ENCODE data around the gene LMX1B.

DNA sequence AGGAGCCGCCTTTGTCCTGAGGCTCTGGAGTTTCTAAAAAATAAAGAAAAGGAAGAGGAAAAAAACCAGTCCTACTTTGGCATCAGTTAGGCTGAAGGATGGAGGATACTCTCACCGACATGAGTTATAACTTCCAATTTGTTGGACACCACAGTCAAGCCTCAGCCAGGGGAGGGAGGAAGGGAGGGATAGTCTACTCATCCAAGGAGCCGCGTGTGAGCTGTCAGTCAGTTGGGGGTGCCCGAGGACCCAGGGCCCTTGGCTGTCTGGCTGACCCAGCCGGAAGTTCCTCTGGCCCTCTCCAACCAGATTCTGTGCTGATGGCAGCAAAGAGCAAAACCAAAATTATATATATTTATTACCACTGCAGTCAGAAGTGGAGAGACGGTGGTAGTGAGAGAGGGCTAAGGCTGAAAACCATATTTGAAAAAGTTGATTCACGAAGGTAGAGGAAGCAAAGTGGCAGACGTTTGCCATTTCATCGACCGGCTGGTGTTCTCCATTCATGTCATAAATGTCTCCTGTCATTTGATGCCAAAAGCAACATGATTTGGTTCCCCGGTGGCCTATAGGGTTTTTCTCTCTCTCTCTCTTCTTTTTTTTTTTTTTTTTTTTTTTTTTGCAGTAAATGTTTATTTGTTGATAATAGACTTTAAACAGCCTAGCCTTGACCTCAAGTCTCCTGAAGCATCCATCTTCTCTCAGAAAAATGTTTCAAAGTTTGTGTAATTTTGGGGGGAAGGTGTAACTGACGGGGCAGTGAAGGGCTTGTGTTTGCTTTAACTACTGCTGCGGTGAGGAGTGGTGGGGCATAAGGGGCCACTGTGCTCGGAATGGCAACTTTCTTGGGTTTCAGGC, 7.6 kb downstream of the LMX1B start:
- TF ChIP-seq, protein P1, sequence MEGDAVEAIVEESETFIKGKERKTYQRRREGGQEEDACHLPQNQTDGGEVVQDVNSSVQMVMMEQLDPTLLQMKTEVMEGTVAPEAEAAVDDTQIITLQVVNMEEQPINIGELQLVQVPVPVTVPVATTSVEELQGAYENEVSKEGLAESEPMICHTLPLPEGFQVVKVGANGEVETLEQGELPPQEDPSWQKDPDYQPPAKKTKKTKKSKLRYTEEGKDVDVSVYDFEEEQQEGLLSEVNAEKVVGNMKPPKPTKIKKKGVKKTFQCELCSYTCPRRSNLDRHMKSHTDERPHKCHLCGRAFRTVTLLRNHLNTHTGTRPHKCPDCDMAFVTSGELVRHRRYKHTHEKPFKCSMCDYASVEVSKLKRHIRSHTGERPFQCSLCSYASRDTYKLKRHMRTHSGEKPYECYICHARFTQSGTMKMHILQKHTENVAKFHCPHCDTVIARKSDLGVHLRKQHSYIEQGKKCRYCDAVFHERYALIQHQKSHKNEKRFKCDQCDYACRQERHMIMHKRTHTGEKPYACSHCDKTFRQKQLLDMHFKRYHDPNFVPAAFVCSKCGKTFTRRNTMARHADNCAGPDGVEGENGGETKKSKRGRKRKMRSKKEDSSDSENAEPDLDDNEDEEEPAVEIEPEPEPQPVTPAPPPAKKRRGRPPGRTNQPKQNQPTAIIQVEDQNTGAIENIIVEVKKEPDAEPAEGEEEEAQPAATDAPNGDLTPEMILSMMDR (conservative IDR thresholded peaks at IDR 0.05; ENCODE audit: low read depth, low read length): no peak
- no peak for TF ChIP-seq EZH2 (IDR thresholded peaks at IDR 0.05; ENCODE audit: low read length, unreplicated experiment)
